WTC11 (cell line): ENCODE results near the gene PINK1. TPM values are rescaled to one million over a fixed set of nuclear protein-coding genes. Genes with fewer than 3 reads are reported as not detected.

Experiments
- ATAC-seq: fragments of 200-7000 bp; cut with Tn5 transposase; 2 replicates; pipeline ENCODE4 v1.10.0; 2021; ENCODE audit warnings: mild to moderate bottlenecking, moderate library complexity
- CTCF ChIA-PET: fragments of 300-600 bp; sonication (Branson Sonifier 250); formaldehyde crosslinking; loops from one replicate; lab custom pipeline; 2021; ENCODE audit warnings: antibody characterized with exemption; lab: Charles Lee
- POLR2A ChIA-PET: fragments of 350-600 bp; sonication (Branson Sonifier 250); formaldehyde crosslinking; loops from one replicate; lab custom pipeline; 2021; ENCODE audit warnings: antibody characterized with exemption; lab: Charles Lee
- DNase-seq: peaks from one replicate; pipeline ENCODE4 v3.0.0; 2021; ENCODE audit warnings: low spot score
- H3K27ac Mint-ChIP-seq: 2 replicates; pipeline ENCODE4 v1.8.0; 2021; ENCODE audit warnings: mixed read lengths
- H3K27me3 Mint-ChIP-seq: 2 replicates; pipeline ENCODE4 v1.8.0; 2021; ENCODE audit warnings: low read depth, mild to moderate bottlenecking, moderate library complexity, mixed read lengths
- H3K36me3 Mint-ChIP-seq: 2 replicates; pipeline ENCODE4 v1.8.0; 2021; ENCODE audit warnings: mixed read lengths
- H3K4me1 Mint-ChIP-seq: 2 replicates; pipeline ENCODE4 v1.8.0; 2022; ENCODE audit warnings: mixed read lengths
- H3K4me3 Mint-ChIP-seq: 2 replicates; pipeline ENCODE4 v1.8.0; 2021; ENCODE audit warnings: mild to moderate bottlenecking, moderate library complexity, mixed read lengths
- H3K9me3 Mint-ChIP-seq: 2 replicates; pipeline ENCODE4 v1.8.0; 2021; ENCODE audit warnings: mixed read lengths
- FOXK1 ChIP-seq: sonication (generic); formaldehyde crosslinking; IDR thresholded peaks from 2 replicates; pipeline ENCODE4 v1.8.0; 2022; ENCODE audit warnings: mild to moderate bottlenecking, moderate library complexity, missing genetic modification reagents
- FOXP1 ChIP-seq: sonication (generic); formaldehyde crosslinking; IDR thresholded peaks from 2 replicates; pipeline ENCODE4 v1.8.0; 2022; ENCODE audit warnings: missing genetic modification reagents, mild to moderate bottlenecking, moderate library complexity, borderline replicate concordance
- JAZF1 ChIP-seq: fragments of 250-450 bp; sonication (Bioruptor Pico); IDR thresholded peaks from 2 replicates; pipeline ENCODE4 v1.9.0; 2021; ENCODE audit warnings: moderate library complexity, mild to moderate bottlenecking, inconsistent platforms
- MYBL2 ChIP-seq: sonication (generic); formaldehyde crosslinking; IDR thresholded peaks from 2 replicates; pipeline ENCODE4 v1.8.1; 2023; ENCODE audit warnings: mild to moderate bottlenecking, moderate library complexity, missing genetic modification reagents
- SMAD3 ChIP-seq: sonication (generic); formaldehyde crosslinking; IDR thresholded peaks from 2 replicates; pipeline ENCODE4 v1.8.0; 2022; ENCODE audit warnings: missing genetic modification reagents, mild to moderate bottlenecking, borderline replicate concordance
- SOX15 ChIP-seq: fragments of 250-450 bp; sonication (Bioruptor Pico); IDR thresholded peaks from 2 replicates; pipeline ENCODE4 v1.9.0; 2021; ENCODE audit warnings: mild to moderate bottlenecking
- TEAD1 ChIP-seq: sonication (generic); formaldehyde crosslinking; IDR thresholded peaks from 2 replicates; pipeline ENCODE4 v1.8.0; 2022; ENCODE audit warnings: mild to moderate bottlenecking, missing genetic modification reagents
- TEAD4 ChIP-seq: sonication (generic); formaldehyde crosslinking; IDR thresholded peaks from 2 replicates; pipeline ENCODE4 v1.8.0; 2022; ENCODE audit warnings: mild to moderate bottlenecking, missing genetic modification reagents
- ZNF317 ChIP-seq: sonication (generic); formaldehyde crosslinking; IDR thresholded peaks from 2 replicates; pipeline ENCODE4 v1.8.1; 2023; ENCODE audit warnings: low read depth, mild to moderate bottlenecking, moderate library complexity, missing genetic modification reagents, borderline replicate concordance
- total RNA-seq: library from RNA; stranded (reverse); gene quantifications from 3 replicates; pipeline ENCODE4 v1.2.3, GENCODE V29; 2021
- TF ChIP-seq, protein P1 (sequence below): sonication (generic); formaldehyde crosslinking; IDR thresholded peaks from 2 replicates; pipeline ENCODE4 v1.8.1; 2023; ENCODE audit warnings: mild to moderate bottlenecking, moderate library complexity, missing genetic modification reagents
- TF ChIP-seq, protein P2 (sequence below): sonication (generic); formaldehyde crosslinking; IDR thresholded peaks from 2 replicates; pipeline ENCODE4 v1.8.0; 2022; ENCODE audit warnings: mild to moderate bottlenecking, missing genetic modification reagents
- TF ChIP-seq, protein P3 (sequence below): fragments of 250-450 bp; sonication (Bioruptor Pico); conservative IDR thresholded peaks from 2 replicates; pipeline ENCODE4 v1.9.0; 2021; ENCODE audit warnings: mild to moderate bottlenecking
- TF ChIP-seq, protein P4 (sequence below): fragments of 200-600 bp; IDR thresholded peaks from 2 replicates; pipeline ENCODE4 v1.8.0; 2022; ENCODE audit warnings: antibody characterized with exemption
- TF ChIP-seq, protein P5 (sequence below): sonication (generic); formaldehyde crosslinking; IDR thresholded peaks from 2 replicates; pipeline ENCODE4 v1.8.1; 2023; ENCODE audit warnings: mild to moderate bottlenecking, missing genetic modification reagents, moderate library complexity
- TF ChIP-seq, protein P6 (sequence below): sonication (generic); formaldehyde crosslinking; IDR thresholded peaks from 2 replicates; pipeline ENCODE4 v1.8.0; 2022; ENCODE audit warnings: mild to moderate bottlenecking, missing genetic modification reagents
- TF ChIP-seq, protein P7 (sequence below): fragments of 250-450 bp; sonication (Bioruptor Pico); IDR thresholded peaks from 2 replicates; pipeline ENCODE4 v1.9.0; 2021; ENCODE audit warnings: mild to moderate bottlenecking, borderline replicate concordance

Gene PINK1
- total RNA-seq, 1 experiment from 2014 or later = 47.7 TPM

DNA sequence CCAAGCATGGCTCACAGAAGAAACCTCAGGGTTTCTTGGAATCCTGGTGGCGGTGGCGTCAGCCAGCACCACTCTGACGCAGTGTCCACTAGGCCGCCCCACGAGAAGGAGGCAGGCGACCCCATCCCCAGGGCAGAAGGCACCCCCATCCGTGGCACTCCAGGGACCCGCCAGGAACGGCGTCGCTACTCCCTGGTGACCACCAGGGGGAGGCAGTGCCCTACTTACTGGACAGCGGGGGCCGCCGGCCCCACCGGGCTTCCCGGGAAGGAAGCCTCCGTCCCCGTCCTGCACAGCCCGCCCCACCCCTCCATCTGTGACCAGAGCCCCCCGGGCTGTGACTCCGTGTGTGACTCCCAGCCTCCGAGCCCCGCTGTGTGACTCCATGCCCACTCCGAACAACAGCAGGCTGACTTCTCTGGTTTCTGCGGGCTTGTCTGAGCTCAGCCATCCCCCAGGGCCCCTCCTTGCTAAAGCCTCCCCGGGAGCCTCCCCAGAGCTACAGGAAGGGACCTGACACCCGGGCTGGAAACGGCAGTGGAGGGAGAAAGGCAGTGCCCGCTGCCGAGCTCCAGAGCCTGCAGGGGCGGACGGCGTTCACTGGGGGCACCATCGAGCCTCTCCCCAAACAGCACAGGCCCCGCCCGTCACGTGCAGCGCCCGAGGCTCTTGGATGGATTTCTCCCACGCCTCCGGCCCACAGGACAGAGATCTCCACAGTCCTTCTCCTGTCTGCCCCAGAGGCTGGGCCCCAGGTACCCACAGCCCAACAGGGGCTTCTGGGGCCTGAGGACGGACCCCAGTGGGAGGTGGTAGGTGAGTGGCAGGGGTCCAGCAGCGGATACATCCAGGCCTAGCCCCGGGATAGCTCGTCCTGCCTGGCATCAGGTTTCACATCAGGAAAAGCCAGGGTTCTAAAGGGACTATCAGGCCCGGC is 63.4 kb downstream of the PINK1 start (continued):
- TF ChIP-seq, protein P1, sequence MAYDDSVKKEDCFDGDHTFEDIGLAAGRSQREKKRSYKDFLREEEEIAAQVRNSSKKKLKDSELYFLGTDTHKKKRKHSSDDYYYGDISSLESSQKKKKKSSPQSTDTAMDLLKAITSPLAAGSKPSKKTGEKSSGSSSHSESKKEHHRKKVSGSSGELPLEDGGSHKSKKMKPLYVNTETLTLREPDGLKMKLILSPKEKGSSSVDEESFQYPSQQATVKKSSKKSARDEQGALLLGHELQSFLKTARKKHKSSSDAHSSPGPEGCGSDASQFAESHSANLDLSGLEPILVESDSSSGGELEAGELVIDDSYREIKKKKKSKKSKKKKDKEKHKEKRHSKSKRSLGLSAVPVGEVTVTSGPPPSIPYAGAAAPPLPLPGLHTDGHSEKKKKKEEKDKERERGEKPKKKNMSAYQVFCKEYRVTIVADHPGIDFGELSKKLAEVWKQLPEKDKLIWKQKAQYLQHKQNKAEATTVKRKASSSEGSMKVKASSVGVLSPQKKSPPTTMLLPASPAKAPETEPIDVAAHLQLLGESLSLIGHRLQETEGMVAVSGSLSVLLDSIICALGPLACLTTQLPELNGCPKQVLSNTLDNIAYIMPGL = peak; percentile 73; the same call in 1 of the 2 replicates
- TF ChIP-seq, protein P2, sequence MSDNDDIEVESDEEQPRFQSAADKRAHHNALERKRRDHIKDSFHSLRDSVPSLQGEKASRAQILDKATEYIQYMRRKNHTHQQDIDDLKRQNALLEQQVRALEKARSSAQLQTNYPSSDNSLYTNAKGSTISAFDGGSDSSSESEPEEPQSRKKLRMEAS (CRISPR knock-in tag) = peak; percentile 83
- TF ChIP-seq ZNF317 (CRISPR knock-in tag) (no peak), FOXP1 (CRISPR knock-in tag) (peak; percentile 63), FOXK1 (CRISPR knock-in tag) (0 out of 2 replicates have a peak, but pooled peaks have one; percentile 45), SOX15 (no peak)
- TF ChIP-seq, protein P3, sequence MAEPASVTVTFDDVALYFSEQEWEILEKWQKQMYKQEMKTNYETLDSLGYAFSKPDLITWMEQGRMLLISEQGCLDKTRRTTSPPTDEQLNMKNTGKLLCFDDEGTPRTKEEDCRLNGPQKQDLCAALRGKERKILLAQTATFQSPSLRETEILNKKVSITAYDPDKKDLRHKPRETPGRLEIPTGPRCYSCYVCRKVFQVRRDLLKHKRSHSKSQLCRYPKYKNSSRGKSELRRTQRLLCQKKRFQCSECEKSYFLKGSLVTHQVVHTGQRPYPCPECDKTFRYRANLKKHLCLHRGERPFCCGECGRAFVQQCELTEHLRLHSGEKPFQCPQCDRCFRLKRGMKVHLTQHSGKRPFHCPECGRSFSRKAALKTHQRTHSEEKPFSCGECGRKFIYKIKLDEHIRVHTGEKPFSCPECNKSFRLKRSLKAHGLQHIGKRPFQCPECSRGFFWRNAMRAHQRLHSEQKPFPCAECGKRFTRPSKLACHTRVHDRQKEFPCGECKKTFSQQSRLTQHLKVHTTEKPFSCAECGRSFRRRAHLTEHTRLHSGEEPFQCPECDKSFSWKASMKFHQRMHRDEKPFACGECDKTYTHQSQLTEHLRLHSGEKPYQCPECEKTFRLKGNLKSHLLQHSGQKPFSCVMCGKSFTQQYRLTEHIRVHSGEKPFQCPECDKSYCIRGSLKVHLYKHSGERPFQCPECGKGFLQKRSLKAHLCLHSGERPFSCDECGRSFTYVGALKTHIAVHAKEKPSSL (CRISPR knock-in tag) = no peak
- TF ChIP-seq, protein P4, sequence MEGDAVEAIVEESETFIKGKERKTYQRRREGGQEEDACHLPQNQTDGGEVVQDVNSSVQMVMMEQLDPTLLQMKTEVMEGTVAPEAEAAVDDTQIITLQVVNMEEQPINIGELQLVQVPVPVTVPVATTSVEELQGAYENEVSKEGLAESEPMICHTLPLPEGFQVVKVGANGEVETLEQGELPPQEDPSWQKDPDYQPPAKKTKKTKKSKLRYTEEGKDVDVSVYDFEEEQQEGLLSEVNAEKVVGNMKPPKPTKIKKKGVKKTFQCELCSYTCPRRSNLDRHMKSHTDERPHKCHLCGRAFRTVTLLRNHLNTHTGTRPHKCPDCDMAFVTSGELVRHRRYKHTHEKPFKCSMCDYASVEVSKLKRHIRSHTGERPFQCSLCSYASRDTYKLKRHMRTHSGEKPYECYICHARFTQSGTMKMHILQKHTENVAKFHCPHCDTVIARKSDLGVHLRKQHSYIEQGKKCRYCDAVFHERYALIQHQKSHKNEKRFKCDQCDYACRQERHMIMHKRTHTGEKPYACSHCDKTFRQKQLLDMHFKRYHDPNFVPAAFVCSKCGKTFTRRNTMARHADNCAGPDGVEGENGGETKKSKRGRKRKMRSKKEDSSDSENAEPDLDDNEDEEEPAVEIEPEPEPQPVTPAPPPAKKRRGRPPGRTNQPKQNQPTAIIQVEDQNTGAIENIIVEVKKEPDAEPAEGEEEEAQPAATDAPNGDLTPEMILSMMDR = peak; percentile 97
- TF ChIP-seq, protein P5, sequence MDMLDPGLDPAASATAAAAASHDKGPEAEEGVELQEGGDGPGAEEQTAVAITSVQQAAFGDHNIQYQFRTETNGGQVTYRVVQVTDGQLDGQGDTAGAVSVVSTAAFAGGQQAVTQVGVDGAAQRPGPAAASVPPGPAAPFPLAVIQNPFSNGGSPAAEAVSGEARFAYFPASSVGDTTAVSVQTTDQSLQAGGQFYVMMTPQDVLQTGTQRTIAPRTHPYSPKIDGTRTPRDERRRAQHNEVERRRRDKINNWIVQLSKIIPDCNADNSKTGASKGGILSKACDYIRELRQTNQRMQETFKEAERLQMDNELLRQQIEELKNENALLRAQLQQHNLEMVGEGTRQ (CRISPR knock-in tag) = peak; percentile 92

DNA sequence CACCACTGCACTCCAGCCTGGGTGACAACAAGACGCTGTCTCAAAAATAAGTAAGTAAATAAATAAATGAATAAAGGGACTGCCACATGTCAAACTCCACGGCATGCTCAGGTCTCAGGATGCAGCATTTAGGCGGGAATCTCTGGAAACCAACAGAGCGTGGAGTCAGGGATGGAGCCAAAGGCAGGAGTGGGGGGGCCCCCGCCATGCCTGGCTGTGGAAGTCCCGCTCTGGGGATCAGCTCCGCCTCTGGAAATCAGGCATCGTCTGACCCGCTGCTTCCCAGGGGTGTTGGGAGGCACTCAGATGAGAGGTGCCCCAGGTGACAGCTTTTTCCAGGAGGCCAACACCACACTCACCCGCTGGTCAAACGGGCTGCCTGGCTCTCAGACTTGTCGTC is 64.3 kb downstream of the PINK1 start:
- no peaks in the 10 kb centered on the region for H3K9me3 Mint-ChIP-seq
- ATAC-seq = no peak
- no peaks in the 10 kb centered on the region for H3K36me3 Mint-ChIP-seq
- peaks cover 2% of the 10 kb centered on the region for H3K27me3 Mint-ChIP-seq
- no peak for DNase-seq
- CTCF ChIA-PET = interaction anchor here (0.5 to 2.9 kb wide), 34 partner anchors 9 to 520 kb away, joined by 3 to 124 read pairs (median 8); partner anchors contain the start of genes DDOST, FAM43B, HP1BP3 and KIF17
- POLR2A ChIA-PET = interaction anchor here (0.6 to 1.6 kb wide), 6 partner anchors 21 to 1641 kb away, joined by 3 to 12 read pairs (median 4); partner anchors contain the start of genes HP1BP3, KIF17 and SH2D5
- H3K4me3 Mint-ChIP-seq = 0 out of 2 replicates have a peak overlapping the region, but pooled peaks have one; percentile 79
- H3K4me1 Mint-ChIP-seq = peaks cover 11% of the 10 kb centered on the region
- TF ChIP-seq TEAD4 (no peak), TEAD1 (CRISPR knock-in tag) (no peak)
- no peak overlapping the region for H3K27ac Mint-ChIP-seq

DNA sequence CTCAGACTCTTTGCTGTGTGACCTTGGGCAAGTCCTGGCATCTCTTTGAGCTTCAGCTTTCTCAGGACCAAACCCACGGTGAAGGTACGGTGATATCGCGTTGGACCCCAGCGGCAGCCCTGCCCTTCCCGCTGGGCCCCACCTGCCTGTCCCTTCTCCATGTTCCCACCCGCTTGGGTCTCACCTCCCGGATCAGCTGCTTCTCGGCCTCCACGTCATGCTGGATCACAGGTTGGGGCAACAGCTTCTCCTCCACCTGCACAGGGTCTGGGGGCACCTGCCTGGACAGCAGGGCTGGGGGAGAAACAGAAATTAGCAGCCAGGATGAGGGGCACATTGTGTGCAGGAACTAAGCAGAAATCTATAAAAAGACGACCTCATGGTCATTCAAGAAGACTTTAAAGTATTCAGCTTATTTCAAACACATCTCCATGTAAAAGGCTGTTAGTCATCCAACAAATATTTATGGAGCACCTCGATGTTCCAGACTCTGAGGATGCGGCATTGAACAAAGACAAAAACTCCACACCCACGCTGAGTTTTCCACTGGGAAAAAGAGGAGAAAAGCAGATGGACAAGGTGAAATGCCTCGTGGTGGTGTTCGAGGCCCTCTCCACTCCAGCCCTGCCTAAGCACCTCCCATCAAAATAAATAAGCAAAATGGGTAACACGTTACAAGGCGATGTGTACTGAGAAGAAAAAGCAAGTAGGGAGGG is 65.1 kb downstream of the PINK1 start:
- DNase-seq (no peak), ATAC-seq (no peak)
- ChIA-PET CTCF (interaction anchor here (1.1 to 2.8 kb wide), 6 partner anchors 13 to 497 kb away, joined by 4 to 41 read pairs (median 12); partner anchors contain the start of genes DDOST and KIF17), POLR2A (interaction anchor here (0.6 kb wide), 2 partner anchors 15 to 492 kb away, joined by 3 to 7 read pairs; no protein-coding TSS in a partner anchor)
- H3K27me3 Mint-ChIP-seq = peaks cover 2% of the 10 kb centered on the region
- H3K27ac Mint-ChIP-seq = no peak overlapping the region
- peaks cover 11% of the 10 kb centered on the region for H3K4me1 Mint-ChIP-seq
- H3K9me3 Mint-ChIP-seq = no peaks in the 10 kb centered on the region
- H3K36me3 Mint-ChIP-seq = no peaks in the 10 kb centered on the region
- H3K4me3 Mint-ChIP-seq = no peak overlapping the region
- TF ChIP-seq SMAD3 (CRISPR knock-in tag) (no peak), JAZF1 (CRISPR knock-in tag) (no peak), MYBL2 (CRISPR knock-in tag) (no peak)
- TF ChIP-seq, protein P6, sequence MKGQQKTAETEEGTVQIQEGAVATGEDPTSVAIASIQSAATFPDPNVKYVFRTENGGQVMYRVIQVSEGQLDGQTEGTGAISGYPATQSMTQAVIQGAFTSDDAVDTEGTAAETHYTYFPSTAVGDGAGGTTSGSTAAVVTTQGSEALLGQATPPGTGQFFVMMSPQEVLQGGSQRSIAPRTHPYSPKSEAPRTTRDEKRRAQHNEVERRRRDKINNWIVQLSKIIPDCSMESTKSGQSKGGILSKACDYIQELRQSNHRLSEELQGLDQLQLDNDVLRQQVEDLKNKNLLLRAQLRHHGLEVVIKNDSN (CRISPR knock-in tag) = no peak
- TF ChIP-seq, protein P7, sequence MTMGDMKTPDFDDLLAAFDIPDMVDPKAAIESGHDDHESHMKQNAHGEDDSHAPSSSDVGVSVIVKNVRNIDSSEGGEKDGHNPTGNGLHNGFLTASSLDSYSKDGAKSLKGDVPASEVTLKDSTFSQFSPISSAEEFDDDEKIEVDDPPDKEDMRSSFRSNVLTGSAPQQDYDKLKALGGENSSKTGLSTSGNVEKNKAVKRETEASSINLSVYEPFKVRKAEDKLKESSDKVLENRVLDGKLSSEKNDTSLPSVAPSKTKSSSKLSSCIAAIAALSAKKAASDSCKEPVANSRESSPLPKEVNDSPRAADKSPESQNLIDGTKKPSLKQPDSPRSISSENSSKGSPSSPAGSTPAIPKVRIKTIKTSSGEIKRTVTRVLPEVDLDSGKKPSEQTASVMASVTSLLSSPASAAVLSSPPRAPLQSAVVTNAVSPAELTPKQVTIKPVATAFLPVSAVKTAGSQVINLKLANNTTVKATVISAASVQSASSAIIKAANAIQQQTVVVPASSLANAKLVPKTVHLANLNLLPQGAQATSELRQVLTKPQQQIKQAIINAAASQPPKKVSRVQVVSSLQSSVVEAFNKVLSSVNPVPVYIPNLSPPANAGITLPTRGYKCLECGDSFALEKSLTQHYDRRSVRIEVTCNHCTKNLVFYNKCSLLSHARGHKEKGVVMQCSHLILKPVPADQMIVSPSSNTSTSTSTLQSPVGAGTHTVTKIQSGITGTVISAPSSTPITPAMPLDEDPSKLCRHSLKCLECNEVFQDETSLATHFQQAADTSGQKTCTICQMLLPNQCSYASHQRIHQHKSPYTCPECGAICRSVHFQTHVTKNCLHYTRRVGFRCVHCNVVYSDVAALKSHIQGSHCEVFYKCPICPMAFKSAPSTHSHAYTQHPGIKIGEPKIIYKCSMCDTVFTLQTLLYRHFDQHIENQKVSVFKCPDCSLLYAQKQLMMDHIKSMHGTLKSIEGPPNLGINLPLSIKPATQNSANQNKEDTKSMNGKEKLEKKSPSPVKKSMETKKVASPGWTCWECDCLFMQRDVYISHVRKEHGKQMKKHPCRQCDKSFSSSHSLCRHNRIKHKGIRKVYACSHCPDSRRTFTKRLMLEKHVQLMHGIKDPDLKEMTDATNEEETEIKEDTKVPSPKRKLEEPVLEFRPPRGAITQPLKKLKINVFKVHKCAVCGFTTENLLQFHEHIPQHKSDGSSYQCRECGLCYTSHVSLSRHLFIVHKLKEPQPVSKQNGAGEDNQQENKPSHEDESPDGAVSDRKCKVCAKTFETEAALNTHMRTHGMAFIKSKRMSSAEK = no peak
